Measurements from ENCODE around the gene HS1BP3.

DNA sequence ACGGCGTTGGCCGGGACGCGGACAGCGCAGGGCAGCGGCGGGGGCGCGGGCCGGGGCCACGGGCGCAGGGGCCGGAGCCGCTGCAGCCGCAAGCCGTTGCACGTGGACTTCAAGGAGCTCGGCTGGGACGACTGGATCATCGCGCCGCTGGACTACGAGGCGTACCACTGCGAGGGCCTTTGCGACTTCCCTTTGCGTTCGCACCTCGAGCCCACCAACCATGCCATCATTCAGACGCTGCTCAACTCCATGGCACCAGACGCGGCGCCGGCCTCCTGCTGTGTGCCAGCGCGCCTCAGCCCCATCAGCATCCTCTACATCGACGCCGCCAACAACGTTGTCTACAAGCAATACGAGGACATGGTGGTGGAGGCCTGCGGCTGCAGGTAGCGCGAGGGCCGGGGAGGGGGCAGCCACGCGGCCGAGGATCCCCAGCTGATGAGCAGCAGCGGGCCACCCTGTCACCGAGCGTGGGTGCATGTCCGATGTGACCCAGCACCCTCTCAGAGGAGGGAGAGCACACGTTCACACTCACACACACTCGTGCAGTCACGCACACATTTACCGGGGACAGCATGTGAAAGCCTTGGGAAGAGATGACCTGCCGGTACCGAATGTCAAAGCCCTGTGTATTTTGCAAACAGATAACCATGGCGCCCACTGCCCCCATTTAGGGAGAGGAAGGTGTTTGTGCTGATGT, 20.3 kb upstream of the HS1BP3 start:
- TF ChIP-seq POLR2A (IDR thresholded peaks at IDR 0.05) (no peak), EP300 (IDR thresholded peaks at IDR 0.05) (no peak), POLR2AphosphoS5 (IDR thresholded peaks at IDR 0.05) (no peak)
- TF ChIP-seq, protein P1, sequence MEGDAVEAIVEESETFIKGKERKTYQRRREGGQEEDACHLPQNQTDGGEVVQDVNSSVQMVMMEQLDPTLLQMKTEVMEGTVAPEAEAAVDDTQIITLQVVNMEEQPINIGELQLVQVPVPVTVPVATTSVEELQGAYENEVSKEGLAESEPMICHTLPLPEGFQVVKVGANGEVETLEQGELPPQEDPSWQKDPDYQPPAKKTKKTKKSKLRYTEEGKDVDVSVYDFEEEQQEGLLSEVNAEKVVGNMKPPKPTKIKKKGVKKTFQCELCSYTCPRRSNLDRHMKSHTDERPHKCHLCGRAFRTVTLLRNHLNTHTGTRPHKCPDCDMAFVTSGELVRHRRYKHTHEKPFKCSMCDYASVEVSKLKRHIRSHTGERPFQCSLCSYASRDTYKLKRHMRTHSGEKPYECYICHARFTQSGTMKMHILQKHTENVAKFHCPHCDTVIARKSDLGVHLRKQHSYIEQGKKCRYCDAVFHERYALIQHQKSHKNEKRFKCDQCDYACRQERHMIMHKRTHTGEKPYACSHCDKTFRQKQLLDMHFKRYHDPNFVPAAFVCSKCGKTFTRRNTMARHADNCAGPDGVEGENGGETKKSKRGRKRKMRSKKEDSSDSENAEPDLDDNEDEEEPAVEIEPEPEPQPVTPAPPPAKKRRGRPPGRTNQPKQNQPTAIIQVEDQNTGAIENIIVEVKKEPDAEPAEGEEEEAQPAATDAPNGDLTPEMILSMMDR (IDR thresholded peaks at IDR 0.05) = no peak

All from upper lobe of left lung (tissue), 4 donors.